PC-3 (cell line): ENCODE data around the gene TENM4. TPM values are rescaled to one million over a fixed set of nuclear protein-coding genes. Genes with fewer than 3 reads are reported as not detected.

Source experiments
- ATAC-seq: fragments of 200-7000 bp; cut with Tn5 transposase; 2 replicates; pipeline ENCODE4 v1.9.1; 2020; ENCODE audit warnings: mild to moderate bottlenecking, moderate library complexity
- BruUV-seq: library from RNA; stranded (reverse); fragments of 400-500 nt; replicated peaks from 2 replicates; lab custom pipeline; 2021; lab: Mats Ljungman, UMichigan
- CTCF ChIA-PET: fragments of 300-600 bp; sonication (Branson Sonifier 250); formaldehyde crosslinking; loops from one replicate; lab custom pipeline; 2022; ENCODE audit warnings: antibody characterized with exemption; lab: Charles Lee
- POLR2A ChIA-PET: fragments of 300-600 bp; sonication (Branson Sonifier 250); formaldehyde crosslinking; loops from one replicate; lab custom pipeline; 2022; ENCODE audit warnings: antibody characterized with exemption; ENCODE audit not compliant: unreplicated experiment; lab: Charles Lee
- DNase-seq: peaks from one replicate; pipeline ENCODE4 v3.0.0-alpha.2; 2015
- H2AFZ ChIP-seq: fragments of 300-600 bp; sonication (generic); 2 replicates; pipeline ENCODE4 v1.6.0; 2016; ENCODE audit warnings: antibody characterized with exemption, low read length
- H3F3A ChIP-seq: fragments of 300-600 bp; sonication (generic); one replicate; pipeline ENCODE4 v1.6.0; 2017; ENCODE audit warnings: antibody characterized with exemption, low read length, control low read depth, mild to moderate bottlenecking; ENCODE audit not compliant: unreplicated experiment
- H3K27ac ChIP-seq: fragments of 300-600 bp; sonication (generic); 2 replicates; pipeline ENCODE4 v1.5.1; 2016; ENCODE audit warnings: mild to moderate bottlenecking, low read length
- H3K27me3 ChIP-seq: fragments of 300-600 bp; sonication (generic); 2 replicates; pipeline ENCODE4 v1.6.1; 2016; ENCODE audit warnings: low read length, mixed read lengths
- H3K36me3 ChIP-seq: fragments of 300-600 bp; sonication (generic); 2 replicates; pipeline ENCODE4 v1.6.1; 2016; ENCODE audit warnings: low read depth, mixed run types, low read length, mixed read lengths
- H3K4me1 ChIP-seq: fragments of 300-600 bp; sonication (generic); 2 replicates; pipeline ENCODE4 v1.5.1; 2016; ENCODE audit warnings: low read length; ENCODE audit not compliant: insufficient read depth
- H3K4me2 ChIP-seq: fragments of 300-600 bp; sonication (generic); 2 replicates; pipeline ENCODE4 v1.6.0; 2016; ENCODE audit warnings: low read length
- H3K4me3 ChIP-seq: fragments of 300-600 bp; sonication (generic); 2 replicates; pipeline ENCODE4 v1.5.1; 2016; ENCODE audit warnings: mild to moderate bottlenecking, low read length, mixed read lengths
- H3K79me2 ChIP-seq: fragments of 300-600 bp; sonication (generic); 2 replicates; pipeline ENCODE4 v1.6.1; 2017; ENCODE audit warnings: low read length, mixed read lengths
- H3K9ac ChIP-seq: fragments of 300-600 bp; sonication (generic); 2 replicates; pipeline ENCODE4 v1.6.0; 2016; ENCODE audit warnings: mild to moderate bottlenecking, low read length
- H3K9me2 ChIP-seq: fragments of 300-600 bp; sonication (generic); replicated peaks from 2 replicates; pipeline ENCODE4 v1.6.1; 2016; ENCODE audit warnings: mixed run types, low read length, mixed read lengths
- H3K9me3 ChIP-seq: fragments of 300-600 bp; sonication (generic); 2 replicates; pipeline ENCODE4 v1.6.1; 2016; ENCODE audit warnings: low read length, mixed read lengths
- H4K20me1 ChIP-seq: fragments of 300-600 bp; sonication (generic); 2 replicates; pipeline ENCODE4 v1.6.1; 2016; ENCODE audit warnings: low read length, mixed read lengths
- EZH2 ChIP-seq: fragments of 300-600 bp; sonication (generic); IDR thresholded peaks from one replicate; pipeline ENCODE4 v1.6.1; 2017; ENCODE audit warnings: antibody characterized with exemption, mild to moderate bottlenecking, low read length; ENCODE audit not compliant: unreplicated experiment
- EZH2phosphoT487 ChIP-seq: fragments of 300-600 bp; sonication (generic); IDR thresholded peaks from 2 replicates; pipeline ENCODE4 v1.6.1; 2018; ENCODE audit warnings: mild to moderate bottlenecking, antibody characterized with exemption, low read length, borderline replicate concordance
- intact Hi-C: fragments of 100-400 bp; cut with micrococcal nuclease; formaldehyde crosslinking; loops from 2 replicates; pipeline ENCODE4 v1.9.0; 2023
- total RNA-seq: library from RNA; depleted of rRNA; stranded (reverse); fragments of >200 nt; gene quantifications from 2 replicates; pipeline ENCODE4 v1.2.3, GENCODE V29; 2014
- TF ChIP-seq, protein P1 (sequence below): fragments of 300-600 bp; sonication (generic); conservative IDR thresholded peaks from 2 replicates; pipeline ENCODE4 v1.5.1; 2017; ENCODE audit warnings: antibody characterized with exemption, low read depth, mild to moderate bottlenecking, low read length

Gene TENM4
- total RNA-seq, 1 experiment from 2014 or later, result 19.7 TPM

DNA sequence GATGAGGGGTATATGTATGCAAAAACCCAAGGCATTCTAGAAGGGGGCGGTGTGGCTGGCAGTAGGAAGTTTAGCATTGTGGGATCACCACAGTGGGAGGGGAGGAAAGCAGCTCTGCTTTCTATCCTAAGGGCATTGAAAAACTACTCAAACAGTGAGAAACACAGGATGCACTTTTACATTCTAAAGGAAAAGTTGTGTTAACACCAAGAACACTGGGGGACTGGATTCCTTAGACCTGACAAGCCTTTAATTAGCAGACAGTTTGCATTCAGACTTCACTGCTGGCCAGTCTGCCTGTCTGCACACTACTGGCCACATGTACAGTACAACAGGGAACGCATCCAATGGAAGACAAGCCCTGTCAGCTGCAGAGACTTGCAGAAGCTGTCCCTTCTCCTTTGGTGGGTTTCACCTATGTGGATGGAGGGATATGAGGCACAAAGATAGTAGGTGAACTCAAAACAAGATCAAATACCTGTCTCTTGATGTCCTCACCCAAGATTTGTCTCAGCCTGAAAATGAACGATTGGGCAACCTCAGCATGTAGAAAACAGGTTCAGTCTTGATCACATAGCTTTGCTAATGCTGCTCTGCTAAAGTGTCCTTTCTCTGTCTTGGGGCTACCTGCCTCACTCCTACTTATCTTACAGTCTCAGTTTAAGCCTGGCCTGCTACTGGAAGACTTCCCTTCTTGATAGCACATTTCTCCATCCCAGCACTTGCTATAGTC lies 64.8 kb downstream of the TENM4 start:
- H3K4me1 ChIP-seq, result no peaks in the 10 kb centered on the region
- no TSS peak for BruUV-seq
- H3K9me3 ChIP-seq, result no peaks in the 10 kb centered on the region
- ChIA-PET CTCF (no interaction called here), POLR2A (no interaction called here)
- no peak overlapping the region for H3K4me2 ChIP-seq
- no peak for DNase-seq
- H3K4me3 ChIP-seq, result no peak overlapping the region
- no peaks in the 10 kb centered on the region for H3F3A ChIP-seq
- ATAC-seq, result no peak
- no peak overlapping the region for H2AFZ ChIP-seq
- no peak overlapping the region for H3K27ac ChIP-seq
- H3K9me2 ChIP-seq, result no peaks in the 10 kb centered on the region
- no peaks in the 10 kb centered on the region for H3K79me2 ChIP-seq
- H3K36me3 ChIP-seq, result no peaks in the 10 kb centered on the region
- H3K9ac ChIP-seq, result no peak overlapping the region
- no peaks in the 10 kb centered on the region for H4K20me1 ChIP-seq
- intact Hi-C loops, result no loop called here
- H3K27me3 ChIP-seq, result peaks cover 46% of the 10 kb centered on the region; the same call in 1 of the 2 replicates
- TF ChIP-seq EZH2phosphoT487, result no peak
- TF ChIP-seq, protein P1, sequence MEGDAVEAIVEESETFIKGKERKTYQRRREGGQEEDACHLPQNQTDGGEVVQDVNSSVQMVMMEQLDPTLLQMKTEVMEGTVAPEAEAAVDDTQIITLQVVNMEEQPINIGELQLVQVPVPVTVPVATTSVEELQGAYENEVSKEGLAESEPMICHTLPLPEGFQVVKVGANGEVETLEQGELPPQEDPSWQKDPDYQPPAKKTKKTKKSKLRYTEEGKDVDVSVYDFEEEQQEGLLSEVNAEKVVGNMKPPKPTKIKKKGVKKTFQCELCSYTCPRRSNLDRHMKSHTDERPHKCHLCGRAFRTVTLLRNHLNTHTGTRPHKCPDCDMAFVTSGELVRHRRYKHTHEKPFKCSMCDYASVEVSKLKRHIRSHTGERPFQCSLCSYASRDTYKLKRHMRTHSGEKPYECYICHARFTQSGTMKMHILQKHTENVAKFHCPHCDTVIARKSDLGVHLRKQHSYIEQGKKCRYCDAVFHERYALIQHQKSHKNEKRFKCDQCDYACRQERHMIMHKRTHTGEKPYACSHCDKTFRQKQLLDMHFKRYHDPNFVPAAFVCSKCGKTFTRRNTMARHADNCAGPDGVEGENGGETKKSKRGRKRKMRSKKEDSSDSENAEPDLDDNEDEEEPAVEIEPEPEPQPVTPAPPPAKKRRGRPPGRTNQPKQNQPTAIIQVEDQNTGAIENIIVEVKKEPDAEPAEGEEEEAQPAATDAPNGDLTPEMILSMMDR, result no peak
- no peak for TF ChIP-seq EZH2

DNA sequence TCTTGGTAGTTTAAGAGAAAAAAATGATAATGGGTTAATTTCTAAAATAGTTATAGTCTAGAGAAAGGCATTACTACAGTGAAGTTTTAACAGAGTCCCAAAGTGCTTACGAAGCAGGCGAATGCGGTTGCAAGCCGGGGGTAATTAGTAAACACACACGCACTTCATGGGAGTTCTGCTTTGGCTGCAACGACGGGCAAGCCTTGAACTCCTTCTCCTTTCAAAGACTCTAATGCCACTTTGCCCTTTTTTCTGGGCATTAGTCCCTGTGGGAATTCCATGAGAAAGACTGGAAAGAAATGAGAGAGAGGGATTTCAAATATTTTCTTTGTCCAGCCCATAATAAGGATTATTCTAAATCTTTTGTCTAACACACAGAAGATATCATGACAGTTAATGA lies 66.1 kb downstream of the TENM4 start:
- Histone ChIP-seq H3K27ac (no peak overlapping the region), H3K9me2 (no peaks in the 10 kb centered on the region), H3K4me2 (no peak overlapping the region), H3K27me3 (peaks cover 34% of the 10 kb centered on the region; the same call in 1 of the 2 replicates), H2AFZ (no peak overlapping the region), H3K9ac (no peak overlapping the region), H4K20me1 (no peaks in the 10 kb centered on the region), H3F3A (no peaks in the 10 kb centered on the region), H3K79me2 (no peaks in the 10 kb centered on the region), H3K4me3 (no peak overlapping the region), H3K36me3 (no peaks in the 10 kb centered on the region), H3K4me1 (no peaks in the 10 kb centered on the region), H3K9me3 (no peaks in the 10 kb centered on the region)
- intact Hi-C loops, result no loop called here
- ChIA-PET CTCF (no interaction called here), POLR2A (no interaction called here)
- no TSS peak for BruUV-seq
- ATAC-seq (no peak), DNase-seq (no peak)
- TF ChIP-seq, protein P1, result no peak
- TF ChIP-seq EZH2 (no peak), EZH2phosphoT487 (no peak)

DNA sequence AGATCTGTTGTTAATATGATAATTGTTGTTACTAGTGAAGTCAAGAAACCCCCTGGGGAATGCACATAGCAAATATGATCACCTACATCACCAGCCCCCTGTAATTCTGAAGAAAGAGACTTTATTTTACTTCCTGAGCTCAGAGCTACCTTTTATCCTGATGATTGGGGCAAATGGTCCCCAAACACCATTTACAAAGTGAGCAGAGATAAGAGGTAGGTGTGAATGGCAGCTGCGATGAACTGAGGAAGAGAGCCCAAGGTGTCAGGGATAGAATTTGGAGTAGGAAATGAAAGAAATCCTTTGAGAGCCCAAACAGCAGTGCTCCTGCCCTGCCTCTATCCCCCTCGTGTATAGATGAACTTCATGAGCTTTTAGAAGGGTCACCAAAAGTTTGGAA lies 69.1 kb downstream of the TENM4 start:
- TF ChIP-seq EZH2phosphoT487, result no peak
- TF ChIP-seq EZH2, result no peak
- TF ChIP-seq, protein P1, result no peak
- Histone ChIP-seq H3K9me3 (no peaks in the 10 kb centered on the region), H3K9me2 (no peaks in the 10 kb centered on the region), H3K27me3 (peaks cover 21% of the 10 kb centered on the region; the same call in 1 of the 2 replicates), H3K79me2 (no peaks in the 10 kb centered on the region), H3K27ac (no peak overlapping the region), H3K9ac (no peak overlapping the region), H3F3A (no peaks in the 10 kb centered on the region), H3K4me1 (no peaks in the 10 kb centered on the region), H3K4me3 (no peak overlapping the region), H2AFZ (no peak overlapping the region), H3K36me3 (no peaks in the 10 kb centered on the region), H4K20me1 (no peaks in the 10 kb centered on the region), H3K4me2 (no peak overlapping the region)
- DNase-seq, result no peak
- intact Hi-C loops, result no loop called here
- ATAC-seq, result no peak
- no TSS peak for BruUV-seq
- CTCF ChIA-PET, result no interaction called here
- POLR2A ChIA-PET, result no interaction called here
